ENCODE data around the gene PIGL.

DNA sequence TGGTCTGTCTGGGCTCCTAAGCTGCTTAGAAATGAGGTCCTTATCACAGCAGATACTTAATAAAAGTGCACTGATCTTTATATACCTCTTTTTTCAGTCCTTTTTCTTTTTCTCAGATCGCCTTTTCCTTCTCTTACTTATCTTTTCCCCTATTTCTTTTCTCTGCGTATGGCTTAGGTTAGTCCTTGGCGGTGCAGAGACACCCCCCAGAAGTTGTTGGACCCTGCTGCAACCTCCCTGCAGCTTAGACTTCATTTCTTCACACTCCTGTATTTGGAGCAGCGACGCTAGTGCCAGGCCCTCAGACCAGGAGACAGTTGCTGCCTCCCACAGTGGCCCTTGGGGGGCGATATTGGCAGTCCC is 68.6 kb downstream of the PIGL start:
- no peak for TF ChIP-seq POLR2AphosphoS5 (IDR thresholded peaks at IDR 0.05; ENCODE audit: borderline replicate concordance, low read depth, low read length)
- no peak for TF ChIP-seq EZH2 (IDR thresholded peaks at IDR 0.05)
